IMR-90 (cell line): ENCODE results near the gene DUSP3. TPM values are rescaled to one million over a fixed set of nuclear protein-coding genes. Genes with fewer than 3 reads are reported as not detected.

Experiments used
- ATAC-seq: fragments of 200-7000 bp; cut with Tn5 transposase; 2 replicates; pipeline ENCODE4 v1.9.1; 2020; ENCODE audit warnings: low read depth, mild to moderate bottlenecking, moderate library complexity
- BruUV-seq: library from RNA; stranded (reverse); fragments of 400-500 nt; replicated peaks from 2 replicates; lab custom pipeline; 2021; lab: Mats Ljungman, UMichigan
- CTCF ChIA-PET: fragments of 300-600 bp; formaldehyde crosslinking; extraction: SDS; loops from one replicate; lab custom pipeline; 2021; ENCODE audit warnings: antibody characterized with exemption; lab: Yijun Ruan, JAX
- POLR2A ChIA-PET: fragments of 300-600 bp; sonication (Branson Sonifier 250); formaldehyde crosslinking; loops from one replicate; lab custom pipeline; 2022; ENCODE audit warnings: antibody characterized with exemption; ENCODE audit not compliant: unreplicated experiment; lab: Charles Lee
- DNase-seq: peaks from one replicate; pipeline ENCODE4 v3.0.0; 2013
- H2AFZ ChIP-seq: replicated peaks from 2 replicates; pipeline ENCODE3; 2013; ENCODE audit warnings: low read length, mild to moderate bottlenecking; ENCODE audit not compliant: poor library complexity
- H2AK5ac ChIP-seq: 2 replicates; pipeline ENCODE4 v1.6.1; 2013; ENCODE audit warnings: low read depth, low read length, inconsistent platforms
- H2AK9ac ChIP-seq: replicated peaks from 2 replicates; pipeline ENCODE3; 2013; ENCODE audit warnings: mild to moderate bottlenecking, low read depth, low read length, moderate library complexity; ENCODE audit not compliant: poor library complexity
- H2BK120ac ChIP-seq: 2 replicates; pipeline ENCODE4 v1.6.1; 2013; ENCODE audit warnings: low read depth, low read length, inconsistent platforms
- H2BK15ac ChIP-seq: 3 replicates; pipeline ENCODE4 v1.6.1; 2013; ENCODE audit warnings: low read depth, low read length, inconsistent platforms
- H2BK20ac ChIP-seq: 2 replicates; pipeline ENCODE4 v1.6.1; 2013; ENCODE audit warnings: low read depth, mild to moderate bottlenecking, inconsistent platforms, low read length, moderate library complexity
- H2BK5ac ChIP-seq: 2 replicates; pipeline ENCODE4 v1.6.1; 2013; ENCODE audit warnings: mild to moderate bottlenecking, low read depth, low read length, inconsistent platforms; ENCODE audit not compliant: poor library complexity, severe bottlenecking
- H3K14ac ChIP-seq: replicated peaks from 2 replicates; pipeline ENCODE4 v1.6.1; 2013; ENCODE audit warnings: low read depth, low read length, inconsistent platforms
- H3K18ac ChIP-seq: 2 replicates; pipeline ENCODE4 v1.6.1; 2013; ENCODE audit warnings: low read depth, low read length, control low read depth
- H3K23ac ChIP-seq: 2 replicates; pipeline ENCODE4 v1.6.1; 2013; ENCODE audit warnings: low read depth, low read length, inconsistent platforms
- H3K27ac ChIP-seq: 2 replicates; pipeline ENCODE4 v1.5.1; 2013; ENCODE audit warnings: mild to moderate bottlenecking, control low read depth, low read length; ENCODE audit not compliant: insufficient read depth
- H3K27me3 ChIP-seq: 2 replicates; pipeline ENCODE4 v1.6.1; 2013; ENCODE audit warnings: low read length; ENCODE audit not compliant: control insufficient read depth, insufficient read depth
- H3K36me3 ChIP-seq: 2 replicates; pipeline ENCODE4 v1.6.1; 2013; ENCODE audit warnings: low read length, mixed read lengths; ENCODE audit not compliant: control insufficient read depth, insufficient read depth
- H3K4ac ChIP-seq: 2 replicates; pipeline ENCODE4 v1.6.1; 2013; ENCODE audit warnings: low read depth, low read length, inconsistent platforms
- H3K4me1 ChIP-seq: 2 replicates; pipeline ENCODE4 v1.6.1; 2013; ENCODE audit warnings: low read length, mixed read lengths; ENCODE audit not compliant: control insufficient read depth, insufficient read depth
- H3K4me2 ChIP-seq: 2 replicates; pipeline ENCODE4 v1.6.1; 2013; ENCODE audit warnings: low read depth, mild to moderate bottlenecking, control low read depth, low read length, moderate library complexity
- H3K4me3 ChIP-seq: 2 replicates; pipeline ENCODE4 v1.5.1; 2013; ENCODE audit warnings: low read depth, mild to moderate bottlenecking, control low read depth, low read length, moderate library complexity; ENCODE audit not compliant: insufficient read depth
- H3K56ac ChIP-seq: 2 replicates; pipeline ENCODE4 v1.6.1; 2013; ENCODE audit warnings: low read length, inconsistent platforms; ENCODE audit not compliant: insufficient read depth; ENCODE audit errors: extremely low read depth
- H3K79me1 ChIP-seq, 2 experiments: 2 replicates each; pipeline ENCODE4 v1.6.1; 2013; ENCODE audit warnings: low read length in 2 of 2, inconsistent platforms in 1 of 2, low read depth in 1 of 2
- H3K9ac ChIP-seq: 2 replicates; pipeline ENCODE4 v1.6.1; 2013; ENCODE audit warnings: low read depth, low read length, control low read depth
- H3K9me1 ChIP-seq: 2 replicates; pipeline ENCODE4 v1.6.1; 2013; ENCODE audit warnings: low read length, inconsistent platforms; ENCODE audit not compliant: insufficient read depth
- H3K9me3 ChIP-seq: 2 replicates; pipeline ENCODE4 v1.6.1; 2013; ENCODE audit warnings: low read length; ENCODE audit not compliant: control insufficient read depth, insufficient read depth
- H4K20me1 ChIP-seq: 2 replicates; pipeline ENCODE4 v1.6.1; 2013; ENCODE audit warnings: low read length, inconsistent platforms; ENCODE audit not compliant: insufficient read depth
- H4K5ac ChIP-seq: 2 replicates; pipeline ENCODE4 v1.6.1; 2013; ENCODE audit warnings: mild to moderate bottlenecking, low read depth, low read length, control low read depth
- H4K8ac ChIP-seq, 2 experiments: 2 replicates each; pipeline ENCODE4 v1.6.1; 2013; ENCODE audit warnings: low read depth in 2 of 2, low read length in 2 of 2, control low read depth in 1 of 2, inconsistent platforms in 1 of 2
- H4K91ac ChIP-seq: 2 replicates; pipeline ENCODE4 v1.6.1; 2013; ENCODE audit warnings: low read depth, low read length, inconsistent platforms; ENCODE audit not compliant: insufficient read depth
- CHD1 ChIP-seq: IDR thresholded peaks from 2 replicates; pipeline ENCODE4 v1.6.1; 2012; ENCODE audit warnings: low read depth, low read length, improper control_type of control experiment
- MAFK ChIP-seq: IDR thresholded peaks from 2 replicates; pipeline ENCODE4 v1.6.1; 2012; ENCODE audit warnings: low read depth, low read length, improper control_type of control experiment
- MAZ ChIP-seq: IDR thresholded peaks from 2 replicates; pipeline ENCODE4 v1.6.1; 2012; ENCODE audit warnings: low read depth, mild to moderate bottlenecking, low read length, improper control_type of control experiment, moderate library complexity, borderline replicate concordance
- MXI1 ChIP-seq: IDR thresholded peaks from 2 replicates; pipeline ENCODE4 v1.6.1; 2012; ENCODE audit warnings: low read depth, mild to moderate bottlenecking, low read length, moderate library complexity, borderline replicate concordance
- NFE2L2 ChIP-seq: fragments of 150-350 bp; IDR thresholded peaks from 2 replicates; pipeline ENCODE4 v1.6.1; 2016; ENCODE audit warnings: low read depth, mild to moderate bottlenecking, low read length
- WGBS, 2 experiments: methylation state at CpG; one replicate each; pipeline versions ENCODE4 v1.1.5 to v1.1.7; 2013; ENCODE audit warnings: missing lambda C conversion rate in 2 of 2; ENCODE audit not compliant: insufficient read length in 1 of 2; ENCODE audit errors: extremely low coverage in 2 of 2; 5-methylcytosine and 5-hydroxymethylcytosine counted together
- dilution Hi-C: fragments of 300-500 bp; cut with HindIII; formaldehyde crosslinking; loops from one replicate; pipeline ENCODE4 v1.14.3; 2018; ENCODE audit warnings: low sequenced_read_pairs; ENCODE audit not compliant: unreplicated experiment
- in situ Hi-C: fragments of 300-500 bp; cut with MboI; formaldehyde crosslinking; loops from 3 replicates; pipeline ENCODE4 v1.14.3; 2019; ENCODE audit warnings: low sequenced_read_pairs, inconsistent platforms, mixed read lengths
- intact Hi-C: fragments of 100-400 bp; cut with micrococcal nuclease; formaldehyde crosslinking; loops from 2 replicates; pipeline ENCODE4 v1.10.0; 2022
- polyA plus RNA-seq, 3 experiments: library from polyadenylated mRNA; depleted of rRNA; stranded (reverse); fragments of >200 nt; gene quantifications; 2 replicates each; pipeline ENCODE4 v1.2.3, GENCODE V29; 2012; ENCODE audit warnings: low replicate concordance in 1 of 3
- total RNA-seq: library from RNA; depleted of rRNA; stranded (reverse); fragments of >200 nt; gene quantifications from 2 replicates; pipeline ENCODE4 v1.2.3, GENCODE V29; 2012

Gene DUSP3
- total and polyA plus RNA-seq, 2 of the 4 experiments (the other 2 are of a cell fraction), result 33.3 to 40.9 TPM

DNA sequence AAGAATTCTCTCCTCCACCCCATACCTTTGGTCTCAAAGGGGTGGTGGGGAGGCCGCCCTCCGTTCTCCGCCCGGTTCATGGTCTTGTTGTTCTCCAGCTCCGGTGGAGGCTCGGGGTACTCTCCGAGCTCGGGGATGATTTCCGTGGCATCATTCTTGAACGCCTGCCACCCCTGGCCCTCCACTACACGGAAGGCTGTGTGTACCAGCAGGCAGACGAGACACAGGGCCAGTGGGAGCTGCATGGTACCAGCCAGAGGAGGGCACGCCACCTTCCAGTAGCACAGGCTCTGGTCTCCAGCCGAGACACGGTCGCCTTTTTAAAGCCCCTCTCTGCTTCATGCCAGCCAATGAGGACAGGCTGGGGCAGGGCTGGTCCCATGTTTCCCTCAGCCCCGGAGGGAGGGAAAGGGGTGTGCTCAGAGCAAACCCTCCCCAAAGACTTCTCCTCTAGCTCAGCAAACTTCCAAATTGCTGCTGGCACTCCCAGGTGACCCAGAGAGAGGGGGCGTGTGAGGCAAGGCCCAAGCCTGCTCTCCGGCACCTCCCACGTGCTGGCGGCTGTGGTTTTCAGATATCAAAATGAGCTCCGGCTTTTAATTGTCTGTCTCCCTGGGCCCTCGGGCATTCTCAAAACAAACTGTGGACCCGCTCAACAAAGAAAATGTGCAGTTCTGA, 20.1 kb downstream of the DUSP3 start, which contains the start of gene SOST:
SOST (minus strand) TSS at position 295 of the 678 bp plus-strand sequence; CDS start at position 245, 50 bp downstream.
- H2BK5ac ChIP-seq, result no peak within 1 kb of the TSS
- H3K36me3 ChIP-seq, result no peaks in the 10 kb centered on the region
- no peak for ATAC-seq
- ChIA-PET POLR2A (no interaction called here), CTCF (interaction anchor here (4.4 kb wide), 1 partner anchor 66 kb away, joined by 62 read pairs; no protein-coding TSS in a partner anchor)
- H3K9me1 ChIP-seq, result no peaks in the 10 kb centered on the region
- WGBS, 2 experiments, result 81% methylated on average over 14 of the region's 24 CpGs; no CpG with 5 or more reads in 1 of the 2 experiments
- no peak within 1 kb of the TSS; the same call in 1 of the 2 replicates for H2AK5ac ChIP-seq
- no peak within 1 kb of the TSS for H3K4ac ChIP-seq
- no peak within 1 kb of the TSS for H2BK15ac ChIP-seq
- no peak within 1 kb of the TSS for H2AK9ac ChIP-seq
- H3K23ac ChIP-seq, result no peak within 1 kb of the TSS
- no TSS peak for BruUV-seq
- no peak within 1 kb of the TSS for H4K8ac ChIP-seq
- peaks cover 48% of the 10 kb centered on the region for H3K27me3 ChIP-seq
- H3K9me3 ChIP-seq, result no peaks in the 10 kb centered on the region
- H3K27ac ChIP-seq, result no peak within 1 kb of the TSS
- H3K4me2 ChIP-seq, result no peak within 1 kb of the TSS
- in situ Hi-C loops, result no loop called here
- no peak for TF ChIP-seq CHD1
- no peak for TF ChIP-seq MAZ
- no peak for TF ChIP-seq MAFK
- TF ChIP-seq NFE2L2, result no peak
- no peak for TF ChIP-seq MXI1
- H4K91ac ChIP-seq, result no peak within 1 kb of the TSS
- intact Hi-C loops, result no loop called here
- H3K4me1 ChIP-seq, result no peaks in the 10 kb centered on the region
- no peak within 1 kb of the TSS for H3K9ac ChIP-seq
- dilution Hi-C loops, result no loop called here
- no peak within 1 kb of the TSS for H3K56ac ChIP-seq
- no peak within 1 kb of the TSS for H3K18ac ChIP-seq
- no peak within 1 kb of the TSS for H3K14ac ChIP-seq
- H2BK20ac ChIP-seq, result no peak within 1 kb of the TSS
- DNase-seq, result no peak
- H3K4me3 ChIP-seq, result no peak within 1 kb of the TSS
- H3K79me1 ChIP-seq, result no peaks in the 10 kb centered on the region
- no peak within 1 kb of the TSS for H4K5ac ChIP-seq
- no peak within 1 kb of the TSS for H2AFZ ChIP-seq
- H2BK120ac ChIP-seq, result no peak within 1 kb of the TSS
- H4K20me1 ChIP-seq, result no peaks in the 10 kb centered on the region
